K562 (cell line): ENCODE measurements around the gene VWA8. TPM values are rescaled to one million over a fixed set of nuclear protein-coding genes. Genes with fewer than 3 reads are reported as not detected.

ENCODE experiments used
- KDM2B ChIP-seq: fragments of 250-450 bp; sonication (Bioruptor Pico); IDR thresholded peaks from 2 replicates; pipeline ENCODE4 v1.8.0; 2021; ENCODE audit warnings: mild to moderate bottlenecking, moderate library complexity
- NFATC3 ChIP-seq: fragments of 450-650 bp; IDR thresholded peaks from 2 replicates; pipeline ENCODE4 v1.6.1; 2017; ENCODE audit warnings: mild to moderate bottlenecking
- SP1 ChIP-seq: sonication (generic); formaldehyde crosslinking; IDR thresholded peaks from 2 replicates; pipeline ENCODE4 v1.8.1; 2022; ENCODE audit warnings: mild to moderate bottlenecking, missing genetic modification reagents
- ZFP36 ChIP-seq: fragments of 150-350 bp; IDR thresholded peaks from 2 replicates; pipeline ENCODE4 v1.6.1; 2018; ENCODE audit warnings: low read length, low read depth; ENCODE audit not compliant: partially characterized antibody
- polyA plus RNA-seq, 8 experiments: library from polyadenylated mRNA; depleted of rRNA in 4 of 8; stranded (reverse) in 5 of 8; unstranded in 3 of 8; fragments of >200 nt; fragmentation: Nextera tagmentation in 2 of 8; fragmentation: Illumina TruSeq in 1 of 8; extraction: Ambion mirVana in 2 of 8; extraction: Trizol in 1 of 8; gene quantifications; 2 replicates each; pipeline versions ENCODE4 v1.2.1 to v1.2.3, GENCODE V29; 2011 to 2014; ENCODE audit warnings: inconsistent platforms in 1 of 8, missing spikeins in 1 of 8
- total RNA-seq, 7 experiments: library from RNA; depleted of rRNA in 6 of 7; stranded (reverse); fragments of >200 nt in 6 of 7; fragmentation: Illumina TruSeq in 2 of 7; extraction: Trizol in 2 of 7; gene quantifications; 2 replicates each; pipeline versions ENCODE4 v1.2.1 to v1.2.3, GENCODE V29; 2011 to 2021; ENCODE audit warnings: low replicate concordance in 1 of 7
- TF ChIP-seq, protein P1 (sequence below): sonication (generic); formaldehyde crosslinking; IDR thresholded peaks from 2 replicates; pipeline ENCODE4 v1.8.0; 2023; ENCODE audit warnings: mild to moderate bottlenecking, missing genetic modification reagents
- TF ChIP-seq, protein P2 (sequence below): fragments of 250-450 bp; sonication (Bioruptor Pico); IDR thresholded peaks from 2 replicates; pipeline ENCODE4 v1.5.0; 2021
- TF ChIP-seq, protein P3 (sequence below), 2 experiments: fragments of 450-650 bp in 1 of 2; sonication (generic) in 1 of 2; formaldehyde crosslinking; conservative IDR thresholded peaks; 2 replicates each; pipeline versions ENCODE4 v1.4.0 to v1.8.1; 2020 to 2022; ENCODE audit warnings: mild to moderate bottlenecking in 1 of 2, missing genetic modification reagents in 1 of 2

VWA8 gene
- total and polyA plus RNA-seq, 9 of the 15 experiments (the other 6 are each of a cell fraction or from before 2014, with no cell fraction given): 2.1 to 18.5 (median 13.3) TPM

DNA sequence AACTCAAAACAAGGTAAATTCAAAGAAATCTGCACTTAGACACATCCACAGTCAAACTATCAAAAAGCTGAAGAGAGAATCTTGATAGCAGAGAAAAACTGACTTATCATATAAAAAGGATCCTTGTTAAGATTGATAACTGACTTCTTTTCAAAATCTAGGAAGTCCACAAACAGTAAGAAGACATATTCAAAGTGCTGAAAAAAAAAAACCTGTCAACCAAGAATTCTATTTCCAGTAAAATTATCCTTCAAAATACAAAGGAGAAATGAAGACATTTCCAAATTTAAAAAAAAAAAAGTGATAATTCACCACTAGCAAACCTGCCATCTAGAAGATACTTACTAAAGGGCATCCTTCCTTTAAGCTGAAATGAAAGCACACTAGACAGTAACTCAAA lies 15.0 kb downstream of the VWA8 start (continued):
- TF ChIP-seq, protein P1, sequence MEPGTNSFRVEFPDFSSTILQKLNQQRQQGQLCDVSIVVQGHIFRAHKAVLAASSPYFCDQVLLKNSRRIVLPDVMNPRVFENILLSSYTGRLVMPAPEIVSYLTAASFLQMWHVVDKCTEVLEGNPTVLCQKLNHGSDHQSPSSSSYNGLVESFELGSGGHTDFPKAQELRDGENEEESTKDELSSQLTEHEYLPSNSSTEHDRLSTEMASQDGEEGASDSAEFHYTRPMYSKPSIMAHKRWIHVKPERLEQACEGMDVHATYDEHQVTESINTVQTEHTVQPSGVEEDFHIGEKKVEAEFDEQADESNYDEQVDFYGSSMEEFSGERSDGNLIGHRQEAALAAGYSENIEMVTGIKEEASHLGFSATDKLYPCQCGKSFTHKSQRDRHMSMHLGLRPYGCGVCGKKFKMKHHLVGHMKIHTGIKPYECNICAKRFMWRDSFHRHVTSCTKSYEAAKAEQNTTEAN (CRISPR knock-in tag): no peak
- TF ChIP-seq ZFP36 (no peak), NFATC3 (no peak), KDM2B (CRISPR knock-in tag) (no peak), SP1 (CRISPR knock-in tag) (no peak)
- TF ChIP-seq, protein P2, sequence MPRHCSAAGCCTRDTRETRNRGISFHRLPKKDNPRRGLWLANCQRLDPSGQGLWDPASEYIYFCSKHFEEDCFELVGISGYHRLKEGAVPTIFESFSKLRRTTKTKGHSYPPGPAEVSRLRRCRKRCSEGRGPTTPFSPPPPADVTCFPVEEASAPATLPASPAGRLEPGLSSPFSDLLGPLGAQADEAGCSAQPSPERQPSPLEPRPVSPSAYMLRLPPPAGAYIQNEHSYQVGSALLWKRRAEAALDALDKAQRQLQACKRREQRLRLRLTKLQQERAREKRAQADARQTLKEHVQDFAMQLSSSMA (CRISPR knock-in tag): no peak
- TF ChIP-seq, protein P3, sequence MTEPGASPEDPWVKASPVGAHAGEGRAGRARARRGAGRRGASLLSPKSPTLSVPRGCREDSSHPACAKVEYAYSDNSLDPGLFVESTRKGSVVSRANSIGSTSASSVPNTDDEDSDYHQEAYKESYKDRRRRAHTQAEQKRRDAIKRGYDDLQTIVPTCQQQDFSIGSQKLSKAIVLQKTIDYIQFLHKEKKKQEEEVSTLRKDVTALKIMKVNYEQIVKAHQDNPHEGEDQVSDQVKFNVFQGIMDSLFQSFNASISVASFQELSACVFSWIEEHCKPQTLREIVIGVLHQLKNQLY (CRISPR knock-in tag; conservative IDR thresholded peaks at IDR 0.05): no peak
